ENCODE measurements around the gene ORMDL2. TPM values are rescaled to one million over a fixed set of nuclear protein-coding genes. Genes with fewer than 3 reads are reported as not detected.

Gene ORMDL2
- total RNA-seq (10 to 100 TPM; 22.4 to 69.2 TPM), polyA plus RNA-seq (10 to 100 TPM; 94.6 to 98.1 TPM)
- long read RNA-seq, donor 1, transcript ORMDL2-201 (4 exons, 2,141 nt) = major isoform, 12 of 21 reads
- long read RNA-seq, donor 1, partial matches to known transcripts = 8 of 21 reads
- long read RNA-seq, donor 1, other reads (novel, unspliced or antisense) = 0 of 21 reads
- long read RNA-seq, donor 2, transcript ORMDL2-201 (4 exons, 2,141 nt) = major isoform, 11 of 11 reads
- long read RNA-seq, donor 2, partial matches to known transcripts = 0 of 11 reads
- long read RNA-seq, donor 2, other reads (novel, unspliced or antisense) = 0 of 11 reads
- long read RNA-seq, donor 3, transcript ORMDL2-201 (4 exons, 2,141 nt) = major isoform, 8 of 17 reads
- long read RNA-seq, donor 3, partial matches to known transcripts = 9 of 17 reads
- long read RNA-seq, donor 3, other reads (novel, unspliced or antisense) = 0 of 17 reads
- long read RNA-seq, donor 4, transcript ORMDL2-201 (4 exons, 2,141 nt) = major isoform, 8 of 13 reads
- long read RNA-seq, donor 4, partial matches to known transcripts = 5 of 13 reads
- long read RNA-seq, donor 4, other reads (novel, unspliced or antisense) = 0 of 13 reads
- long read RNA-seq, donor 5, transcript ORMDL2-201 (4 exons, 2,141 nt) = major isoform, 15 of 36 reads
- long read RNA-seq, donor 5, partial matches to known transcripts = 11 of 36 reads
- long read RNA-seq, donor 5, other reads (novel, unspliced or antisense) = 9 of 36 reads

GRCh38 chr12:55817345-55818139 lies at the start of gene ORMDL2, which contains the start of gene SARNP:
Gene ORMDL2, plus strand, starts transcription at chr12:55818041. Its CDS starts 959 bp downstream, at chr12:55819000.
Gene SARNP, minus strand, starts transcription at chr12:55817724. Its CDS starts 23 bp downstream, at chr12:55817701.
- peak within 1 kb of the TSS; percentile 89 to 94 for H3K27ac ChIP-seq (ENCODE audit: low read depth in 1 of 2, low read length in 1 of 2)
- ATAC-seq (ENCODE audit: insufficient read depth, low FRiP score) (peak; percentile 98), DNase-seq (peak; percentile 99 to 100 (median 100))
- TF ChIP-seq CTCF (IDR thresholded peaks at IDR 0.05; ENCODE audit: control extremely low read depth, extremely low read depth) = no peak
- H3K4me1 ChIP-seq (ENCODE audit: control insufficient read depth in 5 of 5, insufficient read depth in 5 of 5, low read length in 5 of 5) = peaks cover 5 to 21% (median 6%) of the 10 kb centered on the region in 5 donors
- WGBS, 2 donors = 0 to 1% methylated on average over 38 of the region's 38 CpGs
- peaks cover 13 to 27% (median 20%) of the 10 kb centered on the region in 4 donors for H3K36me3 ChIP-seq (ENCODE audit: control insufficient read depth in 4 of 4, insufficient read depth in 4 of 4, low read length in 4 of 4)
- no peaks in the 10 kb centered on the region for H3K27me3 ChIP-seq (ENCODE audit: control insufficient read depth in 3 of 3, insufficient read depth in 3 of 3, low read length in 2 of 3)
- H3K4me3 ChIP-seq = peak within 1 kb of the TSS; percentile 79
- peak within 1 kb of the TSS; percentile 98 to 100 for H3K9ac ChIP-seq (ENCODE audit: insufficient read depth in 1 of 2, low read length in 2 of 2)
- no peaks in the 10 kb centered on the region for H3K9me3 ChIP-seq (ENCODE audit: control insufficient read depth in 4 of 4, insufficient read depth in 3 of 4, low read length in 3 of 4)

- no peaks in the 10 kb centered on the region for H3K4me1 ChIP-seq (ENCODE audit: control insufficient read depth in 5 of 5, insufficient read depth in 5 of 5, low read length in 5 of 5)
- no peak overlapping the region for H3K4me3 ChIP-seq
- ATAC-seq (ENCODE audit: insufficient read depth, low FRiP score) (no peak), DNase-seq (no peak)
- H3K27ac ChIP-seq (ENCODE audit: low read depth in 1 of 2, low read length in 1 of 2) = no peak overlapping the region
- H3K9me3 ChIP-seq (ENCODE audit: control insufficient read depth in 4 of 4, insufficient read depth in 3 of 4, low read length in 3 of 4) = no peaks in the 10 kb centered on the region
- 81 to 89% methylated on average over 6 of the region's 6 CpGs for WGBS, 2 donors
- no peak for TF ChIP-seq CTCF (IDR thresholded peaks at IDR 0.05; ENCODE audit: control extremely low read depth, extremely low read depth)
- no peak overlapping the region for H3K9ac ChIP-seq (ENCODE audit: insufficient read depth in 1 of 2, low read length in 2 of 2)
- no peaks in the 10 kb centered on the region for H3K27me3 ChIP-seq (ENCODE audit: control insufficient read depth in 3 of 3, insufficient read depth in 3 of 3, low read length in 2 of 3)
- H3K36me3 ChIP-seq (ENCODE audit: control insufficient read depth in 4 of 4, insufficient read depth in 4 of 4, low read length in 4 of 4) = peaks cover 3 to 13% (median 7%) of the 10 kb centered on the region in 4 donors
Measured at GRCh38 chr12:55771736-55772135, 46.1 kb upstream of the ORMDL2 start.

- H3K9ac ChIP-seq (ENCODE audit: insufficient read depth in 1 of 2, low read length in 2 of 2) = no peak overlapping the region
- H3K4me1 ChIP-seq (ENCODE audit: control insufficient read depth in 5 of 5, insufficient read depth in 5 of 5, low read length in 5 of 5) = no peaks in the 10 kb centered on the region
- DNase-seq (no peak), ATAC-seq (ENCODE audit: insufficient read depth, low FRiP score) (no peak)
- no peak for TF ChIP-seq CTCF (IDR thresholded peaks at IDR 0.05; ENCODE audit: control extremely low read depth, extremely low read depth)
- no peaks in the 10 kb centered on the region for H3K9me3 ChIP-seq (ENCODE audit: control insufficient read depth in 4 of 4, insufficient read depth in 3 of 4, low read length in 3 of 4)
- H3K27ac ChIP-seq (ENCODE audit: low read depth in 1 of 2, low read length in 1 of 2) = no peak overlapping the region
- H3K36me3 ChIP-seq (ENCODE audit: control insufficient read depth in 4 of 4, insufficient read depth in 4 of 4, low read length in 4 of 4) = peaks cover 6 to 26% (median 9%) of the 10 kb centered on the region in 4 donors
- H3K27me3 ChIP-seq (ENCODE audit: control insufficient read depth in 3 of 3, insufficient read depth in 3 of 3, low read length in 2 of 3) = no peaks in the 10 kb centered on the region
- 82 to 85% methylated on average over 3 of the region's 3 CpGs for WGBS, 2 donors
- H3K4me3 ChIP-seq = no peak overlapping the region
Measured at GRCh38 chr12:55777856-55778255, 40.0 kb upstream of the ORMDL2 start.
